GM23248 (cell line): ENCODE results near the gene PDCD4.

Experiments used
- EZH2 ChIP-seq: fragments of 200-600 bp; sonication (generic); IDR thresholded peaks from 2 replicates; pipeline ENCODE4 v1.6.1; 2018; ENCODE audit warnings: antibody characterized with exemption, mild to moderate bottlenecking; ENCODE audit not compliant: insufficient read depth, poor library complexity, severe bottlenecking
- EZH2phosphoT487 ChIP-seq: fragments of 200-600 bp; sonication (generic); IDR thresholded peaks from 2 replicates; pipeline ENCODE4 v1.6.1; 2018; ENCODE audit warnings: antibody characterized with exemption, moderate library complexity, mild to moderate bottlenecking, low read depth; ENCODE audit not compliant: insufficient read depth

- TF ChIP-seq EZH2 (no peak), EZH2phosphoT487 (no peak)
Observed at GRCh38 chr10:110861930-110862649, 9.6 kb upstream of the PDCD4 start.
